Glutamatergic neuron (in vitro differentiated cells): Measurements from ENCODE around the gene ITFG2. TPM values are rescaled to one million over a fixed set of nuclear protein-coding genes. Genes with fewer than 3 reads are reported as not detected.

Experiments
- DNase-seq: peaks from one replicate; pipeline ENCODE4 v3.0.0; 2022
- H3K27ac Mint-ChIP-seq: one replicate; pipeline ENCODE4 v1.8.0; 2020; ENCODE audit warnings: mild to moderate bottlenecking, mixed read lengths, inconsistent platforms; ENCODE audit not compliant: unreplicated experiment
- H3K27me3 Mint-ChIP-seq: one replicate; pipeline ENCODE4 v1.8.0; 2020; ENCODE audit warnings: mild to moderate bottlenecking, moderate library complexity, mixed read lengths, inconsistent platforms; ENCODE audit not compliant: unreplicated experiment
- H3K36me3 Mint-ChIP-seq: one replicate; pipeline ENCODE4 v1.8.0; 2020; ENCODE audit warnings: mild to moderate bottlenecking, mixed read lengths, inconsistent platforms; ENCODE audit not compliant: unreplicated experiment
- H3K4me1 Mint-ChIP-seq: one replicate; pipeline ENCODE4 v1.8.0; 2020; ENCODE audit warnings: mild to moderate bottlenecking, low read depth, mixed read lengths, inconsistent platforms; ENCODE audit not compliant: unreplicated experiment
- H3K4me3 Mint-ChIP-seq: one replicate; pipeline ENCODE4 v1.8.0; 2020; ENCODE audit warnings: mild to moderate bottlenecking, mixed read lengths, inconsistent platforms; ENCODE audit not compliant: unreplicated experiment
- H3K9me3 Mint-ChIP-seq: one replicate; pipeline ENCODE4 v1.8.0; 2020; ENCODE audit warnings: mild to moderate bottlenecking, moderate library complexity, mixed read lengths, inconsistent platforms; ENCODE audit not compliant: unreplicated experiment
- CTCF ChIP-seq: fragments of 200-600 bp; sonication (generic); IDR thresholded peaks from one replicate; pipeline ENCODE4 v1.5.0; 2021; ENCODE audit not compliant: partially characterized antibody, unreplicated experiment
- total RNA-seq: library from RNA; stranded (reverse); fragmentation: NEBNext Ultra II Directional; extraction: Animal tissue kit (Norgen Biotek cat#: 25700); gene quantifications from one replicate; pipeline ENCODE4 v1.2.1, GENCODE V29; 2021; ENCODE audit not compliant: unreplicated experiment

ITFG2 gene
- total RNA-seq, 1 donor from 2014 or later = 37.4 TPM

- H3K36me3 Mint-ChIP-seq = no peaks in the 10 kb centered on the region
- no peak for TF ChIP-seq CTCF
- peaks cover 3% of the 10 kb centered on the region for H3K9me3 Mint-ChIP-seq
- peaks cover 3% of the 10 kb centered on the region for H3K27me3 Mint-ChIP-seq
- no peak overlapping the region for H3K27ac Mint-ChIP-seq
- no peak for DNase-seq
- H3K4me3 Mint-ChIP-seq = no peak overlapping the region
- peaks cover 2% of the 10 kb centered on the region for H3K4me1 Mint-ChIP-seq
Measured at GRCh38 chr12:2791089-2791488, 21.4 kb upstream of the ITFG2 start.

- Mint-ChIP-seq H3K4me1 (peaks cover 6% of the 10 kb centered on the region), H3K27ac (no peak overlapping the region), H3K27me3 (peaks cover 6% of the 10 kb centered on the region), H3K36me3 (no peaks in the 10 kb centered on the region), H3K4me3 (peak overlapping the region; percentile 49), H3K9me3 (peaks cover 6% of the 10 kb centered on the region)
- no peak for DNase-seq
- no peak for TF ChIP-seq CTCF
Measured at GRCh38 chr12:2792671-2793500, 19.6 kb upstream of the ITFG2 start.

- no peak for DNase-seq
- no peak for TF ChIP-seq CTCF
- H3K4me3 Mint-ChIP-seq = peak overlapping the region; percentile 78
- no peaks in the 10 kb centered on the region for H3K36me3 Mint-ChIP-seq
- H3K27ac Mint-ChIP-seq = peak overlapping the region; percentile 22
- H3K27me3 Mint-ChIP-seq = peaks cover 6% of the 10 kb centered on the region
- peaks cover 6% of the 10 kb centered on the region for H3K9me3 Mint-ChIP-seq
- peaks cover 6% of the 10 kb centered on the region for H3K4me1 Mint-ChIP-seq
Measured at GRCh38 chr12:2793561-2793960, 18.9 kb upstream of the ITFG2 start.

GRCh38 chr12:2794191-2794735 lies 18.2 kb upstream of the ITFG2 start:
- Mint-ChIP-seq H3K4me3 (peak overlapping the region; percentile 78), H3K4me1 (peaks cover 6% of the 10 kb centered on the region), H3K9me3 (peaks cover 6% of the 10 kb centered on the region), H3K36me3 (no peaks in the 10 kb centered on the region), H3K27ac (peak overlapping the region; percentile 22), H3K27me3 (peaks cover 6% of the 10 kb centered on the region)
- TF ChIP-seq CTCF = no peak
- no peak for DNase-seq

- TF ChIP-seq CTCF = no peak
- Mint-ChIP-seq H3K27me3 (peaks cover 6% of the 10 kb centered on the region), H3K27ac (peak within 1 kb of the TSS; percentile 22), H3K9me3 (peaks cover 6% of the 10 kb centered on the region), H3K4me1 (peaks cover 6% of the 10 kb centered on the region), H3K4me3 (peak within 1 kb of the TSS; percentile 94), H3K36me3 (no peaks in the 10 kb centered on the region)
- DNase-seq = peak; percentile 87
Measured at GRCh38 chr12:2794736-2795289, 17.7 kb upstream of the ITFG2 start, which contains the start of gene FKBP4. Gene FKBP4 (plus strand): TSS chr12:2794970. CDS start chr12:2795140, 170 bp downstream.
